ENCODE measurements around the gene ROR2.
"Not testable (repeated sequence)": the region's sequence is repeated elsewhere in the genome, so short reads cannot be mapped to it uniquely, and the experiment has no call there.

ROR2 gene

GRCh38 chr9:91558879-91559278 is 391.1 kb downstream of the ROR2 start:
- DNase-seq (ENCODE audit: insufficient read length, low spot score) (no peak), FAIRE-seq (no peak)

DNA sequence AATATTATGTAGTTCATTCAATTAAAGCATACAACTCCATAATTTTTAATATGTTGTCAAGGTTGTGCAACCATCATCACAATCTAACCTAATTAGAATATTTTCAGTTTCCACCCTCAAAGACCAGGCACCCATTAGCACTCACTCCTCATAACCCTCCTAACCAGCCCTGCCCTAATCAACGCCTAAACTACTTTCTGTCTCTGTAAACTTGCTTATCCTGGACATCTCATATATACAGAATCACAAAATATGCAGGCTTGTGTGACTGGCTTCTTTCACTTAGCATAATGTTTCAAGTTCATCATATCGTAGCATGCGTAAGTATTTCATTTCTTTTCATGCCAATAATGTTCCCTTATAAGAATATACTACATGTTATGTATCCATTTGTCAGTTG is 391.6 kb downstream of the ROR2 start:
- no peak for FAIRE-seq

DNA sequence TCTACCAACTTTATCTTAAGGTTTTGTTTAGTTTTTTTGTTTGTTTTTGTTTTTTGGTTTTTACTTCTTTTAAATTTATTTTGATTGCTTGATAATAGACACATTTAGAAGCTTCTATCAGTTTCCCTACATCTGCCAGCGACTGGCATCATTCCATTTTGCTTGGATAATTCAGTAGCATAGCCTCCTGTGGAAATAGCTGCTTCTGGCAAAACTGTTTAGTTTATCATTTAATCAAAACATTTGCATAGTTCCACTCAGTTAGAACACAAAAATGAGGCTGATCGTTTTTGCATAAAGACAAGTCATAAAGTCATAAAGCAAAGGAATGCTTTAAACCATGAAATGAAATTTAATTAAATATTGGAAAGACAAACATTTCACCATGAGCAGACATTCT is 392.7 kb downstream of the ROR2 start:
- no peak for FAIRE-seq
- DNase-seq (ENCODE audit: insufficient read length, low spot score), result no peak

More for the DNA sequence above, 391.6 kb downstream of the ROR2 start:
- no peak for DNase-seq (ENCODE audit: insufficient read length, low spot score)

GRCh38 chr9:91555132-91555531 is 394.9 kb downstream of the ROR2 start:
- no peak for DNase-seq (ENCODE audit: insufficient read length, low spot score)
- FAIRE-seq, result no peak

- FAIRE-seq (no peak), DNase-seq (ENCODE audit: insufficient read length, low spot score) (no peak)
These were observed 400.9 kb downstream of the ROR2 start for GRCh38 chr9:91549177-91549576.

DNA sequence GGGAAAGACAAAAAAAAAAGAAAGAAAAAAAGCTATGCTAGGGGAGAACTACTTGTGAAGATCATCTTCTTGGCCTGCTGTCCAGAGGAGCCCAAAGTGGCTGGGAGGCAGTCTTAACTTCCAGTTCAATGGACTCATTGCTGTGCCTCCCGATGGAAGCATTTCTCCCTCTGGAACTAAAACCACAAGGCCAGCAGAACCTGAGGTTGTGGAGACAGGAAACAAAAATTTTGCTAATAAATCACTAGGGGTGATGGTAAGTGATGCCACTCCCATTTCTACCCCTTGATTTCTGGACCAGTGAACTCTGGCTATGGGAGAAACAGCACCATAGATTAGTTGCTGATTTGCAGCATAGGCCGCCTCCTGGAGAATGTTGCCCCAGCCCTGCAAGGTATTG is 402.9 kb downstream of the ROR2 start:
- DNase-seq (ENCODE audit: insufficient read length, low spot score) (no peak), FAIRE-seq (no peak)

DNA sequence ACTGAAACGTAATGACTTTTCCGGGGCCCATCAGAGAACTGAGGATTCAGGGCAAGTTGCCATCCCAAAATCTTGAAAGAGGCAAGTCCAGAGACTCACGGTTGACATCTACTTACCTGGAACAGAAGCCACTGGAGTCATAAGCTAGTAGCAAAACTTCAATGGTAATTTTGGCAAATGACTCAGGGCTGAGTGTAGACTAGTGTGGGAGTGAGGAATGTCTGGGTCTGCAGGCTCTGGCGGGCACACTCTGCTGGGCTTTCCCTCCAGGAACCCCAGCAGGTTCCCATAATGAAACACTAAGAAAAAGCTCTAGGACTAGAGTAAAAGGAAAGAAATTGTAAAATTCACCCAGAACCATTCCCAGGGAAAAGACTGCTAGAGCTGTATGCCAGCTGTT is 403.5 kb downstream of the ROR2 start:
- FAIRE-seq (no peak), DNase-seq (ENCODE audit: insufficient read length, low spot score) (no peak)

GRCh38 chr9:91541734-91542133 is 408.3 kb downstream of the ROR2 start:
- FAIRE-seq (no peak), DNase-seq (ENCODE audit: insufficient read length, low spot score) (no peak)

DNA sequence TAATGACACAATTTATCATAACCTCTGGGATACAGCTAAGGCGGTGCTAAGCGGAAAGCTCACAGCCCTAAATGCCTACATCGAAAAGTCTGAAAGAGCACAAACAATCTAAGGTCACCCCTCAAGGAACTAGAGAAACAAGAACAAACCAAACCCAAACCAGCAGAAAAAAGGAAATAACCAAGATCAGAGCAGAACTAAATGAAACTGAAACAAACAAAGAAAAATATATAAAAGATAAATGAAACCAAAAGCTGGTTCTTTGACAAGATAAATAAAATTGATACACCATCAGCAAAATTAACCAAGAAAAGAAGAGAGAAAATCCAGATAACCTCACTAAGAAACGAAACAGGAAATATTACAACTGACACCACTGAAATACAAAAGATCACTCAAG is 409.5 kb downstream of the ROR2 start:
- FAIRE-seq; DNase-seq (ENCODE audit: insufficient read length, low spot score): not testable (repeated sequence)

DNA sequence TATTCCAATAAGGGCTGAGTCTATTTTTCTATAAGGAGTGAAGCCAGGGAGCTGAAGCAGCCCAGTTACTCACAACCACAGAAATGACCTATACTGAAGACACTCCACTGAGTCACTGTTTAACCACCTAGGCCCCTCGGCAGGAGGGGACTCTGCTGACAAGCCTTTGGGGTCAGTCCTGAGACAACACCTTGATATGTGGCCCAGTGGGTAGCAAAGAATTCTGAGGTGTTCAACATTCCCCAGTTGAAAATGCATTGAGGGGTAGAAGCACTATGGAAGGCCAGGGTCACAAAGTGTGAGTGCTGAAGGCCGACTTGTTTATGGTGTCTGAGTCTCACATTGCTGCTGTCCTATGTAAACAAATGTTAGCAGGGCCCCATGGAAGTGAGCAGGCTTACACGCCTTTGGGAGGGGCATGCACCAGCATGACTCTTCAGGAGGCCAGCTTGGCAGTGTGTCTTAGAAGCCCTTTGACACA is 413.8 kb downstream of the ROR2 start:
- DNase-seq (ENCODE audit: insufficient read length, low spot score) (no peak), FAIRE-seq (no peak)

DNA sequence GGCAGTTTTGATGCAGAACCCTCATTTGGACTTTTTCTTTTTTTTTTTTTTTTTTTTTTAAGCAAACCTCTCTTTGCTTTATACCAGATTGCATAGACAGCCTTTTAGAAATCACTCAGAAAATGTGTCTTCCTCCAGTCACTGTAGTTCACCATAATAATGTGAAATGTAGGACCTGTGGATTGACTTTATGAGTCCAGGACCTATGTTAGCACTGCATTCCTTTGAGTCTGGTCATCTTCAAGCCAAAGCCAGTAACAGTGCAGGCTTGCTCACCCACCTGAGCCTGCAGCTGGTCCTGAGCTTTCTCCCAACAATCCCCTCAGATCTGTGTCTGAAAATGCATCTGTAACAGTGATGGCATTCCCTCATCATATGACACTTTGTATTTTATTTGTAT is 415.7 kb downstream of the ROR2 start:
- FAIRE-seq, result no peak
- no peak for DNase-seq (ENCODE audit: insufficient read length, low spot score)

- FAIRE-seq, result no peak
- no peak for DNase-seq (ENCODE audit: insufficient read length, low spot score)
These were observed 416.6 kb downstream of the ROR2 start for GRCh38 chr9:91533382-91533781.

- DNase-seq (ENCODE audit: insufficient read length, low spot score) (no peak), FAIRE-seq (no peak)
These were observed 417.7 kb downstream of the ROR2 start for GRCh38 chr9:91532325-91532724.

GRCh38 chr9:91530829-91531228 is 419.2 kb downstream of the ROR2 start:
- FAIRE-seq, result no peak

DNA sequence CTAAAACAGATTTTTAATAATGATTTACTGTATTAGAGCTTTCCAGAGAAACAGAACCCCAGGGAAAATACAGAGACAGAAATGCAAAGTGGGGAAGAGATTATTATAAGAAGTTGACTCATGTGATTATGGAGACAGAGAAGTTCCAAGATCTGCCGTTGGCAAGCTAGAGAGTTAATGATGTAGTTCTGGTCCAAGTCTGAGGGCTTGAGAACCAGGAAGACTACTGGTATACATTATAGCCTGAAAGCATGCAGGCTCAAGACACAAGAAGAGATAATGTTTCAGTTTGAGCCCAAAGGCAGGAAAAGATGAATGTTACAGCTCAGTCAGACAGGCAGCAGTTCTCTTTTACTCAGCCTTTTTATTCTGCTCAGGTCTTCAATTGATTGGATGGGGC is 427.5 kb downstream of the ROR2 start:
- FAIRE-seq (no peak), DNase-seq (ENCODE audit: insufficient read length, low spot score) (no peak)

More at GRCh38 chr9:91530829-91531228, 419.2 kb downstream of the ROR2 start:
- DNase-seq (ENCODE audit: insufficient read length, low spot score), result no peak

DNA sequence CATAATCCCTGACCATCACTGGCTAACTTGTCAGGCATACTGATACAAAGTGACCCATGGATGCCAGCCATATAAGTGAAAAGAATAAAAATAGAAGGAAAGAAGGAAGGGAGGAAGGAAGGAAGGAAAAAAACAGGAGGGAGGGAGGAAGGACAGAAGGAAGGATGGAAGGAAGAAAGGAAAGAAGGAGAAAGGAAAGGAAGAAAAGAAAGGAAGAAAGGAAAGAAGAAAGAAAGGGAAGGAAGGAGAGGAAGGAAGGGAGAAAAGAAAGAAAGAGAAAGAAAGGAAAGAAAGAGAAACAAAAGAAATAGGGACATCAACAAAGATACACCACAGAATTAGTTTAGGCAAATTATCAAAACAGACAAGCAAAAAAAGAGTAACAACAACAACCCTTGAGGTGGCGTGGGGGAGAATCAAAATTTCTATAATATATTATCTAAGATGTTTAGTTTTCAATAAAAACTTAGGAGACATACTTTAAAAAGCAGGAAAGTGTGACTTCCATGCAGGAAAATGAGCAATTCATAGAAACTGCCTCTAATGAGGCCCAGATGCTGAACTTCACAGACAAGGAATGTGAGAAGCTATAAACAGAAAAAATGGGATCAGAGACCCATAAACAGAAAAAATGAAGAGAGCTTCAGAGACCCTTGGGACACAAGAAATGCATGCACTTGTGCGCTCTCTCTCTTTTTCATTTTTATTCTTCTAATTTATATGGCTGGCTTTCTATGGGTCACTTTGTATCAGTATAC is 430.3 kb downstream of the ROR2 start:
- DNase-seq (ENCODE audit: insufficient read length, low spot score) (no peak), FAIRE-seq (no peak)

- DNase-seq (ENCODE audit: insufficient read length, low spot score), result no peak
- no peak for FAIRE-seq
These were observed 431.6 kb downstream of the ROR2 start for GRCh38 chr9:91518462-91518861.

DNA sequence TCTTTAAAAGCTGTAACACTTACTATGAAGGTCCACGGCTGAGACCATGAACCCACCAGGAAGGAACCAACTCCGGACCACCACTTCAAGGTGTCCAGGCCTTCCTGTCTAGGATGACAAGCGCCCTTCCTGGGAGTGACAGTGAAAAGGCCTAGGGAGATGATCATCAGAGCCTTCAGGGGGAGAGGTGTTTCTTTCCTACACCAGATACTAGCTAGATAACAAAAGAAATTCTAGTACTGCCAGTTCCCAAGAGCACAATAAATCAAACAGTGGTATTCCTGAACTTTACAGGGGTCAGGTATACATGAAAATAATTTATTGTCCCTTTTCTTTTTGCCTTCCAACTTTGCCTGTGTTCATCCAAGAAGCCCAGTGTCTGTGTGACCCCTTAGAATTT is 432.2 kb downstream of the ROR2 start:
- FAIRE-seq (no peak), DNase-seq (ENCODE audit: insufficient read length, low spot score) (no peak)

DNA sequence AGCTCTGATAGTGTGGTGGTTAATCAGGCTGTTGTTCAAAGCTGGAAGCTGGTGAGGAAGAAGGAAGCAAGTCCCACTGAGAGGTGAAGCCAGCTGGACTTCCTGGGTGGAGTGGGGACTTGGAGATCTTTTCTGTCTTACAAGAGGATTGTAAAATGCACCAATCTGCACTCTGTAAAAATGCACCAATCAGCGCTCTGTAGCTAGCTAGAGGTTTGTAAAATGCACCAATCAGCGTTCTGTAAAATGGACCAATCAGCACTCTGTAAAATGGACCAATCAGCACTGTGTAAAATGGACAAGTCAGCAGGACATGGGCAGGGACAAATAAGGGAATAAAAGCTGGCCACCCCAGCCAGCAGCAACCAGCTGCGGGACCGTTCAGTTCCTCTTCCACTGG is 432.7 kb downstream of the ROR2 start:
- not testable (repeated sequence) for FAIRE-seq; DNase-seq (ENCODE audit: insufficient read length, low spot score)

GRCh38 chr9:91516777-91517176 is 433.3 kb downstream of the ROR2 start:
- peak; percentile 66 for FAIRE-seq
- no peak for DNase-seq (ENCODE audit: insufficient read length, low spot score)

- DNase-seq (ENCODE audit: insufficient read length, low spot score), result no peak
- peak; percentile 64 for FAIRE-seq
These were observed 433.9 kb downstream of the ROR2 start for GRCh38 chr9:91516081-91516480.

DNA sequence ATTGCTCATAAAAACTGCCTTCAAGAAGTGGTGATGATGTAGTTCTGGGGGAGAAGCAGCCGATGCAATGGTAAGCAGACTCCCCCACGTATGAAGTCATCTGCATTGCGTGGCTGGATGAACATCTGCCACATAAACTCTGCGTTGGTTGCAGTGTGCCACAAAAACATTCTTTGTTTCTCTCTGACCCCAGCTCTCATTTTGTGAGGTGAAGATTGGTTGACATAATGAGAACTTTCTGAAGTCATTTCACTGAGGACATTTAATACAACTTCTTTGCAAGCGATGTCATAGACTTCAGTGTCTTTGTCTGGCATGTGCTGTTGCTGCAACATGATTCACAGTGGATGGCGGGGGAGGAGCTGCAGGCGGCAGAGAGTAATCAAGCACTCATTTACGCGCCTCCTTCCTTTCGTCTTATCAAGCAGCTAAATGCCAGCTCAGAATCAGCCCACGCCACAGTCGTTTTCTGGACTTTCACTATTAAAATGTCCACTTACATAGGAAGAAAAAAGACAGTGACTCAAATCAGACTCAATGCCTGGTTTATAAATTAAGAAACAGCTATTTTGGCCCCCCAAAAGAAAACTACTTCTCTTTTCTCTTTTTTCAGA is 434.8 kb downstream of the ROR2 start:
- DNase-seq (ENCODE audit: insufficient read length, low spot score) (peak; percentile 34), FAIRE-seq (peak; percentile 83)

Data from GM19239 (cell line).